Heart right ventricle (tissue), 16 donors: ENCODE measurements around the gene TMEM271. TPM values are rescaled to one million over a fixed set of nuclear protein-coding genes. Genes with fewer than 3 reads are reported as not detected.
"Not testable (repeated sequence)": the region's sequence is repeated elsewhere in the genome, so short reads cannot be mapped to it uniquely, and the experiment has no call there.

Experiments
- ATAC-seq, 8 donors: fragments of 200-7000 bp; cut with Tn5 transposase; one replicate each; pipeline ENCODE4 v1.9.1; 2020; ENCODE audit warnings: mild to moderate bottlenecking in 8 of 8, moderate library complexity in 8 of 8, moderate number of reproducible peaks in 1 of 8
- DNase-seq, 2 donors: peaks; one replicate each; pipeline ENCODE4 v3.0.0-alpha.2; 2020
- H3K27ac ChIP-seq, 10 donors: fragments of 200-600 bp; sonication (generic) in 2 of 10; one replicate each; pipeline versions ENCODE4 v1.5.0 to v1.8.0; 2020 to 2022; ENCODE audit warnings: mild to moderate bottlenecking in 3 of 10
- H3K27me3 ChIP-seq, 7 donors: fragments of 200-600 bp; one replicate each; pipeline ENCODE4 v1.8.0; 2021 to 2022; ENCODE audit warnings: mild to moderate bottlenecking in 2 of 7
- H3K36me3 ChIP-seq, 9 donors: fragments of 200-600 bp; sonication (generic) in 1 of 9; one replicate each; pipeline versions ENCODE4 v1.5.0 to v1.8.0; 2020 to 2022; ENCODE audit warnings: mild to moderate bottlenecking in 2 of 9
- H3K4me1 ChIP-seq, 9 donors: fragments of 200-600 bp; sonication (generic) in 1 of 9; one replicate each; pipeline versions ENCODE4 v1.5.0 to v1.8.0; 2020 to 2022; ENCODE audit warnings: mild to moderate bottlenecking in 4 of 9
- H3K4me3 ChIP-seq, 10 donors: fragments of 200-600 bp; sonication (generic) in 2 of 10; one replicate each; pipeline versions ENCODE4 v1.5.0 to v1.8.0; 2020 to 2022; ENCODE audit warnings: mild to moderate bottlenecking in 7 of 10, moderate library complexity in 2 of 10
- H3K9me3 ChIP-seq, 11 donors: fragments of 200-600 bp in 10 of 11; sonication (generic) in 2 of 11; one replicate each; pipeline versions ENCODE4 v1.5.0 to v1.8.0; 2013 to 2022; ENCODE audit warnings: mild to moderate bottlenecking in 2 of 11, control low read depth in 1 of 11, moderate library complexity in 1 of 11
- CTCF ChIP-seq, 9 donors: fragments of 200-600 bp; sonication (generic) in 2 of 9; IDR thresholded peaks; one replicate each; pipeline versions ENCODE4 v1.5.0 to v1.8.0; 2021 to 2022; ENCODE audit warnings: antibody characterized with exemption in 9 of 9, mild to moderate bottlenecking in 5 of 9, moderate library complexity in 1 of 9
- WGBS, 2 donors: extraction: QIAGEN DNeasy Blood & Tissue Kit; methylation state at CpG; one replicate each; pipeline ENCODE4 v1.1.7; 2013; ENCODE audit warnings: inconsistent platforms in 1 of 2; 5-methylcytosine and 5-hydroxymethylcytosine counted together
- intact Hi-C, 10 donors: fragments of 100-400 bp; cut with DNase I; formaldehyde crosslinking; loops; one replicate each; pipeline versions ENCODE4 v1.11.1 to v1.14.2; 2022
- polyA plus RNA-seq, 2 donors: library from polyadenylated mRNA; stranded (reverse); fragments of 200-250 nt; gene quantifications; one replicate each; pipeline ENCODE4 v1.2.3, GENCODE V29; 2013
- total RNA-seq, 10 donors: library from RNA; stranded (reverse); fragmentation: NEBNext Ultra II Directional in 3 of 10; extraction: Animal tissue kit (Norgen Biotek cat#: 25700) in 3 of 10; gene quantifications; one replicate each; pipeline versions ENCODE4 v1.2.1 to v1.2.4, GENCODE V29; 2021 to 2023
- donor health status: Arrhythmogenic right ventricular cardiomyopathy.
- donor health status: ischemic (EF 13 %, LVEDD 7.1; RV severe dilation, severe dysfunction).
- donor health status: healthy with polysubstance abuse.
- donor health status: DM: no; HTN: yes; CAD: no.
- donor health status: DM: no; HTN: no; CAD: no.
- donor health status: ischemic (EF 25% LVEDD 6.9; RV normal size, moderate dysfunction).
- donor health status: ischemic (EF 25% LVEDD 5.7; RV mildly dilated, moderate dysfunction).
- donor health status: healthy.
- donor health status: DM: yes; HTN: yes; CAD: no.
- donor health status: Ischemic cardiomyopathy.
- donor health status: ischemic (EF 35%, LVEDD 5.7; RV mildly dilated, moderate dysfunction).
- donor health status: nonischemic (EF 11% LVEDD 7.7; RV severe dilation, severe dysfunction).
- donor health status: DM: yes; HTN: yes; CAD: no.
- donor health status: PGD.
- donor health status: ischemic (EF 29% LVEDD 5.4; RV normal size, mild dysfunction).
- donor health status: nonischemic (EF 23%, LVEDD 6.1; RV moderate dilation, normal function).

The TMEM271 gene
- total and polyA plus RNA-seq, 12 donors: not detected

- Histone ChIP-seq H3K4me3 (no peak overlapping the region), H3K4me1 (no peaks in the 10 kb centered on the region), H3K36me3 (no peaks in the 10 kb centered on the region), H3K27me3 (peaks cover 0 to 5% (median 0%) of the 10 kb centered on the region in 7 donors), H3K9me3 (no peaks in the 10 kb centered on the region), H3K27ac (no peak overlapping the region)
- intact Hi-C loops: no loop called here
- DNase-seq (no peak), ATAC-seq (no peak)
- 76 to 78% methylated on average over 5 of the region's 5 CpGs for WGBS, 2 donors
- TF ChIP-seq CTCF (IDR thresholded peaks at IDR 0.05): no peak
Observed at GRCh38 chr4:561426-561825, 14.7 kb downstream of the TMEM271 start.

- DNase-seq (no peak), ATAC-seq (peak in 1 of 8 donors; percentile 30)
- intact Hi-C loops: no loop called here
- H3K4me3 ChIP-seq: no peak overlapping the region
- no peak for TF ChIP-seq CTCF (IDR thresholded peaks at IDR 0.05)
- WGBS, 2 donors: 77% methylated on average over 12 of the region's 12 CpGs
- H3K27ac ChIP-seq: no peak overlapping the region
- no peaks in the 10 kb centered on the region for H3K4me1 ChIP-seq
- peaks cover 0 to 5% (median 0%) of the 10 kb centered on the region in 7 donors for H3K27me3 ChIP-seq
- no peaks in the 10 kb centered on the region for H3K36me3 ChIP-seq
- no peaks in the 10 kb centered on the region for H3K9me3 ChIP-seq
Observed at GRCh38 chr4:560731-561291, 15.3 kb downstream of the TMEM271 start.

GRCh38 chr4:560061-560460 lies 16.0 kb downstream of the TMEM271 start:
- no peak for TF ChIP-seq CTCF (IDR thresholded peaks at IDR 0.05)
- no peaks in the 10 kb centered on the region for H3K9me3 ChIP-seq
- no peaks in the 10 kb centered on the region for H3K4me1 ChIP-seq
- H3K27me3 ChIP-seq: peaks cover 0 to 8% (median 0%) of the 10 kb centered on the region in 7 donors
- no peak overlapping the region for H3K4me3 ChIP-seq
- WGBS, 2 donors: 74 to 80% methylated on average over 9 of the region's 9 CpGs
- H3K36me3 ChIP-seq: no peaks in the 10 kb centered on the region
- no peak overlapping the region for H3K27ac ChIP-seq
- intact Hi-C loops: no loop called here
- ATAC-seq (no peak), DNase-seq (no peak)

GRCh38 chr4:555566-556275 lies 20.4 kb downstream of the TMEM271 start:
- Histone ChIP-seq H3K9me3 (no peaks in the 10 kb centered on the region), H3K36me3 (no peaks in the 10 kb centered on the region), H3K27ac (no peak overlapping the region), H3K4me3 (no peak overlapping the region), H3K27me3 (peaks cover 0 to 26% (median 6%) of the 10 kb centered on the region in 7 donors), H3K4me1 (no peaks in the 10 kb centered on the region)
- intact Hi-C loops: no loop called here
- 84 to 85% methylated on average over 14 of the region's 14 CpGs for WGBS, 2 donors
- no peak for ATAC-seq
- no peak for DNase-seq
- no peak for TF ChIP-seq CTCF (IDR thresholded peaks at IDR 0.05)

GRCh38 chr4:554793-555320 lies 21.2 kb downstream of the TMEM271 start:
- H3K36me3 ChIP-seq, H3K4me3 ChIP-seq, intact Hi-C loops, H3K4me1 ChIP-seq, DNase-seq, H3K27ac ChIP-seq, ATAC-seq, H3K9me3 ChIP-seq: not testable (repeated sequence)
- WGBS, 2 donors: 75 to 79% methylated on average over 3 of the region's 3 CpGs
- H3K27me3 ChIP-seq: peaks cover 0 to 26% (median 6%) of the 10 kb centered on the region in 7 donors
